ENCODE data around the gene ABCC6.
"Not testable (repeated sequence)": the region's sequence is repeated elsewhere in the genome, so short reads cannot be mapped to it uniquely, and the experiment has no call there.

GRCh38 chr16:16259971-16260370, 36.7 kb upstream of the ABCC6 start:
- not testable (repeated sequence) for TF ChIP-seq CTCF (IDR thresholded peaks at IDR 0.05); SIN3A (IDR thresholded peaks at IDR 0.05; ENCODE audit: borderline replicate concordance, insufficient read depth, low read depth, low read length)
